GM18861 (cell line): ENCODE measurements around the gene KRTAP12-2.
"Not testable (repeated sequence)": the region's sequence is repeated elsewhere in the genome, so short reads cannot be mapped to it uniquely, and the experiment has no call there.

Experiments used
- ATAC-seq: cut with Tn5 transposase; IDR thresholded peaks from one replicate; pipeline ENCODE4 v1.9.1; 2021; ENCODE audit not compliant: unreplicated experiment

Gene KRTAP12-2

GRCh38 chr21:44686000-44686781 is 19.5 kb upstream of the KRTAP12-2 start:
- ATAC-seq, result no peak

- not testable (repeated sequence) for ATAC-seq
Measured at GRCh38 chr21:44685050-44685449, 18.3 kb upstream of the KRTAP12-2 start.

GRCh38 chr21:44684483-44684882 is 17.8 kb upstream of the KRTAP12-2 start:
- ATAC-seq, result no peak

- no peak for ATAC-seq
Measured at GRCh38 chr21:44684077-44684476, 17.4 kb upstream of the KRTAP12-2 start.

- ATAC-seq, result no peak
Measured at GRCh38 chr21:44682580-44683151, 15.9 kb upstream of the KRTAP12-2 start.

- no peak for ATAC-seq
Measured at GRCh38 chr21:44681861-44682579, 15.3 kb upstream of the KRTAP12-2 start, which contains the start of gene KRTAP12-1. Gene KRTAP12-1, minus strand, starts transcription at chr21:44682163. Its CDS starts 40 bp downstream, at chr21:44682123.

- ATAC-seq, result no peak
Measured at GRCh38 chr21:44681152-44681551, 14.4 kb upstream of the KRTAP12-2 start.

- ATAC-seq, result no peak
Measured at GRCh38 chr21:44677881-44678280, 11.2 kb upstream of the KRTAP12-2 start.

- ATAC-seq, result no peak
Measured at GRCh38 chr21:44671911-44672310, 5.2 kb upstream of the KRTAP12-2 start.

GRCh38 chr21:44670642-44671432 is 4.1 kb upstream of the KRTAP12-2 start:
- no peak for ATAC-seq

- ATAC-seq, result no peak
Measured at GRCh38 chr21:44667612-44668011, 885 bp upstream of the KRTAP12-2 start.

- ATAC-seq, result no peak
Measured at GRCh38 chr21:44664691-44665090, 2.0 kb downstream of the KRTAP12-2 start.

- not testable (repeated sequence) for ATAC-seq
Measured at GRCh38 chr21:44661567-44661966, 5.2 kb downstream of the KRTAP12-2 start.

- ATAC-seq, result no peak
Measured at GRCh38 chr21:44658913-44659595, 7.7 kb downstream of the KRTAP12-2 start.

GRCh38 chr21:44658541-44658910 is 8.2 kb downstream of the KRTAP12-2 start:
- ATAC-seq, result no peak

- no peak for ATAC-seq
Measured at GRCh38 chr21:44657635-44658540, 8.8 kb downstream of the KRTAP12-2 start, which contains the start of gene KRTAP12-3. Gene KRTAP12-3, plus strand, starts transcription at chr21:44657932. Its CDS starts 48 bp downstream, at chr21:44657980.

- ATAC-seq, result no peak
Measured at GRCh38 chr21:44656868-44657267, 9.9 kb downstream of the KRTAP12-2 start.

- ATAC-seq, result no peak
Measured at GRCh38 chr21:44654576-44655175, 12.1 kb downstream of the KRTAP12-2 start, which contains the start of gene KRTAP12-4. Gene KRTAP12-4, minus strand, starts transcription at chr21:44654659. Its CDS starts 45 bp downstream, at chr21:44654614.
